ENCODE data around the gene KIF23.

The KIF23 gene

DNA sequence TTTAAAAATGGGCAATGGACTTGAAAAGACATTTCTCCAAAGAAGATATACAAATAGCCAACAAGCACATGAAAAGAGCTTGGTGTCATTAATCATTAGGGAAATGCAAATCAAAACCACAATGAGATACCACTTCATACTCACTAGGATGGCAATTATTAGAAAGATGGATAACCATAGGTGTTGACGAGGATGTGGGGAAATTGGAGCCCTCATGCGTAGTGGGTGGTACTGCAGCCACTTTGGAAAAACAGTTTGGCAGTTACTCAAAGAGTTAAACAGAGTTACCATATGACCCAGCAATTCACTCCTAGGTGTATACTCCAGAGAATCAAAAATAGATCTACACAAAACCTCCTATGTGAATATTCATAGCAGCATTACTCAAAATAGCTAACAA lies 65.8 kb downstream of the KIF23 start:
- TF ChIP-seq, protein P1, sequence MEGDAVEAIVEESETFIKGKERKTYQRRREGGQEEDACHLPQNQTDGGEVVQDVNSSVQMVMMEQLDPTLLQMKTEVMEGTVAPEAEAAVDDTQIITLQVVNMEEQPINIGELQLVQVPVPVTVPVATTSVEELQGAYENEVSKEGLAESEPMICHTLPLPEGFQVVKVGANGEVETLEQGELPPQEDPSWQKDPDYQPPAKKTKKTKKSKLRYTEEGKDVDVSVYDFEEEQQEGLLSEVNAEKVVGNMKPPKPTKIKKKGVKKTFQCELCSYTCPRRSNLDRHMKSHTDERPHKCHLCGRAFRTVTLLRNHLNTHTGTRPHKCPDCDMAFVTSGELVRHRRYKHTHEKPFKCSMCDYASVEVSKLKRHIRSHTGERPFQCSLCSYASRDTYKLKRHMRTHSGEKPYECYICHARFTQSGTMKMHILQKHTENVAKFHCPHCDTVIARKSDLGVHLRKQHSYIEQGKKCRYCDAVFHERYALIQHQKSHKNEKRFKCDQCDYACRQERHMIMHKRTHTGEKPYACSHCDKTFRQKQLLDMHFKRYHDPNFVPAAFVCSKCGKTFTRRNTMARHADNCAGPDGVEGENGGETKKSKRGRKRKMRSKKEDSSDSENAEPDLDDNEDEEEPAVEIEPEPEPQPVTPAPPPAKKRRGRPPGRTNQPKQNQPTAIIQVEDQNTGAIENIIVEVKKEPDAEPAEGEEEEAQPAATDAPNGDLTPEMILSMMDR (IDR thresholded peaks at IDR 0.05; ENCODE audit: borderline replicate concordance, extremely low read depth, low read length, poor library complexity, severe bottlenecking) = no peak
- no peak for TF ChIP-seq EZH2 (IDR thresholded peaks at IDR 0.05; ENCODE audit: borderline replicate concordance, low read depth, low read length, severe bottlenecking)

DNA sequence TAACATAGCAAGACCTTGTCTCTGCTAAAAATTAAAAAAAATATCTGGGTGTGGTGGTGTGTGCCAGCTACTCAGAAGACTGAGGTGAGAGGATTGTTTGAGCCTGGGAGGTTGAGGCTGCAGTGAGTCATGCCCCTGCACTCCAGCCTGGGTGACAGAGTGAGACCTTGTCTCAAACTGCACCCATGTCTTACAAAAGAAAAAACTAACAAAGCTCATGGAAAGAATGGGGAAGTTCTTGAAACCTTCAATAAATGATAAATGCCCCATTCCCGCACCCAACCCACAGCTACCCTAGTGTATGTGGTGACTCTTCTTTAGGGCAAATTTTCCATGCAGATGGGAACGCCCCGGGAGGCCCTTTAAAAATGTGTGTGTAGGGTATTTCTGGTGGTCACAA lies 66.8 kb downstream of the KIF23 start:
- Histone ChIP-seq H3K4me3 (ENCODE audit: low read depth in 1 of 2, low read length in 2 of 2) (no peak overlapping the region), H3K9ac (ENCODE audit: low read depth, low read length) (no peak overlapping the region), H3K4me2 (ENCODE audit: insufficient read depth, low read length) (no peak overlapping the region), H3K36me3 (ENCODE audit: insufficient read depth, low read length) (no peaks in the 10 kb centered on the region), H3K27ac (ENCODE audit: low read length) (no peak overlapping the region), H3K9me3 (ENCODE audit: insufficient read depth, low read length, severe bottlenecking) (no peaks in the 10 kb centered on the region), H3K27me3 (ENCODE audit: insufficient read depth, low read length, poor library complexity) (no peaks in the 10 kb centered on the region), H3K79me2 (ENCODE audit: insufficient read depth, low read length) (no peaks in the 10 kb centered on the region), H2AFZ (ENCODE audit: low read depth, low read length) (no peak overlapping the region), H4K20me1 (ENCODE audit: insufficient read depth, low read length) (no peaks in the 10 kb centered on the region), H3K4me1 (ENCODE audit: insufficient read depth, low read length) (no peaks in the 10 kb centered on the region)
- TF ChIP-seq EZH2 (IDR thresholded peaks at IDR 0.05; ENCODE audit: borderline replicate concordance, low read depth, low read length, severe bottlenecking) = no peak
- TF ChIP-seq, protein P1 (IDR thresholded peaks at IDR 0.05; ENCODE audit: borderline replicate concordance, extremely low read depth, low read length, poor library complexity, severe bottlenecking) = no peak
- ATAC-seq (ENCODE audit: insufficient read depth, low read depth) (no peak), DNase-seq (no peak)

More for the DNA sequence above, 65.8 kb downstream of the KIF23 start:
- no peaks in the 10 kb centered on the region for H3K27me3 ChIP-seq (ENCODE audit: insufficient read depth, low read length, poor library complexity)
- no peak overlapping the region for H3K9ac ChIP-seq (ENCODE audit: low read depth, low read length)
- no peak for DNase-seq
- no peak overlapping the region for H3K4me2 ChIP-seq (ENCODE audit: insufficient read depth, low read length)
- H3K9me3 ChIP-seq (ENCODE audit: insufficient read depth, low read length, severe bottlenecking) = no peaks in the 10 kb centered on the region
- H3K4me3 ChIP-seq (ENCODE audit: low read depth in 1 of 2, low read length in 2 of 2) = no peak overlapping the region
- H4K20me1 ChIP-seq (ENCODE audit: insufficient read depth, low read length) = no peaks in the 10 kb centered on the region
- no peak for ATAC-seq (ENCODE audit: insufficient read depth, low read depth)
- H3K4me1 ChIP-seq (ENCODE audit: insufficient read depth, low read length) = no peaks in the 10 kb centered on the region
- H2AFZ ChIP-seq (ENCODE audit: low read depth, low read length) = no peak overlapping the region
- H3K36me3 ChIP-seq (ENCODE audit: insufficient read depth, low read length) = no peaks in the 10 kb centered on the region
- H3K27ac ChIP-seq (ENCODE audit: low read length) = no peak overlapping the region
- H3K79me2 ChIP-seq (ENCODE audit: insufficient read depth, low read length) = no peaks in the 10 kb centered on the region

- no peaks in the 10 kb centered on the region for H3K9me3 ChIP-seq (ENCODE audit: insufficient read depth, low read length, severe bottlenecking)
Observed at GRCh38 chr15:69482686-69483256, 68.6 kb downstream of the KIF23 start.

More at GRCh38 chr15:69482686-69483256, 68.6 kb downstream of the KIF23 start:
- ATAC-seq (ENCODE audit: insufficient read depth, low read depth) = no peak
- no peaks in the 10 kb centered on the region for H4K20me1 ChIP-seq (ENCODE audit: insufficient read depth, low read length)
- no peaks in the 10 kb centered on the region for H3K36me3 ChIP-seq (ENCODE audit: insufficient read depth, low read length)
- H3K79me2 ChIP-seq (ENCODE audit: insufficient read depth, low read length) = no peaks in the 10 kb centered on the region
- no peak for DNase-seq
- no peak overlapping the region for H3K4me2 ChIP-seq (ENCODE audit: insufficient read depth, low read length)
- no peak for TF ChIP-seq EZH2 (IDR thresholded peaks at IDR 0.05; ENCODE audit: borderline replicate concordance, low read depth, low read length, severe bottlenecking)
- TF ChIP-seq, protein P1 (IDR thresholded peaks at IDR 0.05; ENCODE audit: borderline replicate concordance, extremely low read depth, low read length, poor library complexity, severe bottlenecking) = no peak
- H3K27ac ChIP-seq (ENCODE audit: low read length) = no peak overlapping the region
- no peak overlapping the region for H3K9ac ChIP-seq (ENCODE audit: low read depth, low read length)
- H2AFZ ChIP-seq (ENCODE audit: low read depth, low read length) = no peak overlapping the region
- peaks cover 3% of the 10 kb centered on the region for H3K27me3 ChIP-seq (ENCODE audit: insufficient read depth, low read length, poor library complexity)
- no peak overlapping the region for H3K4me3 ChIP-seq (ENCODE audit: low read depth in 1 of 2, low read length in 2 of 2)
- no peaks in the 10 kb centered on the region for H3K4me1 ChIP-seq (ENCODE audit: insufficient read depth, low read length)
